Measurements from ENCODE around the gene TUNAR. TPM values are rescaled to one million over a fixed set of nuclear protein-coding genes. Genes with fewer than 3 reads are reported as not detected.

TUNAR gene
- total RNA-seq, 2 experiments from 2014 or later = 0.17 to 0.54 TPM

DNA sequence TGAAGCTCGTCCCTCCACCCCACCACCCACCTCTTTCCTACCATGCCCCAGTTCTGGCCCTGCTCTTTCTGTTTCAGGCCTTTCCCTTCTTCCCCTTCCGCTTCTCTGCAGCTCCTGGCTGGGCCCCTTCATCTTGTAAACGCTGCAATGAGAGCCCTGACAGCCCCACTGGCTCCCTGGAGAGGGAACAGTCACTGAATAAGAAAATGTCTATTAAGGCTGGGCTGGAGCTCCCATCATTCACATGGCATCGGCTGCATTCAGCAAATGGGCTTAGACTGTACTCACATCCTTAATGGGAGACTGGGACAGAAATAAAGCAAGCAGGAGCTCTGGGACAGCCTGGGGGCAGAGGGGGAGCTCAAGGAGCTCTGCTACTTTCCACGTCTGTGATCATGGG is 45.2 kb upstream of the TUNAR start:
- DNase-seq (ENCODE audit: low spot score) = no peak
- H3K36me3 ChIP-seq (ENCODE audit: insufficient read depth, low read length) = no peaks in the 10 kb centered on the region
- BruUV-seq (replicated peaks) = no TSS peak
- no peaks in the 10 kb centered on the region for H3K9me3 ChIP-seq (ENCODE audit: low read length)
- H3K4me1 ChIP-seq (ENCODE audit: insufficient read depth, low read length, poor library complexity, severe bottlenecking) = peaks cover 6% of the 10 kb centered on the region
- intact Hi-C loops (cut with micrococcal nuclease; ENCODE audit: unreplicated experiment) = no loop called here
- no peak for TF ChIP-seq EZH2phosphoT487 (IDR thresholded peaks at IDR 0.05; ENCODE audit: borderline replicate concordance, low read depth, low read length)
- TF ChIP-seq, protein P1, sequence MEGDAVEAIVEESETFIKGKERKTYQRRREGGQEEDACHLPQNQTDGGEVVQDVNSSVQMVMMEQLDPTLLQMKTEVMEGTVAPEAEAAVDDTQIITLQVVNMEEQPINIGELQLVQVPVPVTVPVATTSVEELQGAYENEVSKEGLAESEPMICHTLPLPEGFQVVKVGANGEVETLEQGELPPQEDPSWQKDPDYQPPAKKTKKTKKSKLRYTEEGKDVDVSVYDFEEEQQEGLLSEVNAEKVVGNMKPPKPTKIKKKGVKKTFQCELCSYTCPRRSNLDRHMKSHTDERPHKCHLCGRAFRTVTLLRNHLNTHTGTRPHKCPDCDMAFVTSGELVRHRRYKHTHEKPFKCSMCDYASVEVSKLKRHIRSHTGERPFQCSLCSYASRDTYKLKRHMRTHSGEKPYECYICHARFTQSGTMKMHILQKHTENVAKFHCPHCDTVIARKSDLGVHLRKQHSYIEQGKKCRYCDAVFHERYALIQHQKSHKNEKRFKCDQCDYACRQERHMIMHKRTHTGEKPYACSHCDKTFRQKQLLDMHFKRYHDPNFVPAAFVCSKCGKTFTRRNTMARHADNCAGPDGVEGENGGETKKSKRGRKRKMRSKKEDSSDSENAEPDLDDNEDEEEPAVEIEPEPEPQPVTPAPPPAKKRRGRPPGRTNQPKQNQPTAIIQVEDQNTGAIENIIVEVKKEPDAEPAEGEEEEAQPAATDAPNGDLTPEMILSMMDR (conservative IDR thresholded peaks at IDR 0.05; ENCODE audit: low read length) = no peak
- H2AFZ ChIP-seq (ENCODE audit: low read length) = no peak overlapping the region
- POLR2A ChIA-PET = no interaction called here
- no peak overlapping the region for H3K4me3 ChIP-seq (ENCODE audit: low read depth, low read length, poor library complexity, severe bottlenecking)
- H3K79me2 ChIP-seq (ENCODE audit: insufficient read depth, low read depth, low read length) = no peaks in the 10 kb centered on the region
- H4K20me1 ChIP-seq (ENCODE audit: insufficient read depth, low read length) = no peaks in the 10 kb centered on the region
- no peak overlapping the region for H3K27ac ChIP-seq (ENCODE audit: low read depth, low read length, poor library complexity, severe bottlenecking)
- CTCF ChIA-PET (ENCODE audit: unreplicated experiment) = no interaction called here
- no peaks in the 10 kb centered on the region for H3K9me2 ChIP-seq (ENCODE audit: insufficient read depth, low read length)
- H3K4me2 ChIP-seq (ENCODE audit: low read length) = no peak overlapping the region

DNA sequence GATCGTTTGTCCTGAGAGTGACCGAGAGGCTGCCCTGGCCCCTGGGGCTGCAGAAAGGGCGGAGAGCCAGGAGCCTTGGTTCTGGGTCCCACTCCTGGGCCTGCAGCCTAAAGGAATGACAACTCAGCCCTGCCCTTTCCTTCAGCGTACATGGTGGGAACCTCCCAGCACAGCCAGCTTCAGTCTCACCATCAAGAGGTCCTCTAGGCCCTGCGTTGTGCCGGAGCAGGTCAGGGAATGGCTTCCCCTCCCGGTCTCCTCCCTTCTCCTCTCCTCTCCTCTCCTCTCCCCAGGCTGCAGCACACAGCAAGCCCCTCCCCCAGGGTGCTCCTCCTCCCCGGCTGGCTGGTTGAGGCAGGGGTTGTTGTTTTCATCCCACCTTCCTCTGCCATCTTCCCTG is 44.6 kb upstream of the TUNAR start:
- Histone ChIP-seq H3K4me2 (ENCODE audit: low read length) (no peak overlapping the region), H2AFZ (ENCODE audit: low read length) (no peak overlapping the region), H4K20me1 (ENCODE audit: insufficient read depth, low read length) (no peaks in the 10 kb centered on the region), H3K36me3 (ENCODE audit: insufficient read depth, low read length) (no peaks in the 10 kb centered on the region), H3K9me2 (ENCODE audit: insufficient read depth, low read length) (no peaks in the 10 kb centered on the region), H3K79me2 (ENCODE audit: insufficient read depth, low read depth, low read length) (no peaks in the 10 kb centered on the region), H3K27ac (ENCODE audit: low read depth, low read length, poor library complexity, severe bottlenecking) (no peak overlapping the region), H3K9me3 (ENCODE audit: low read length) (no peaks in the 10 kb centered on the region), H3K4me3 (ENCODE audit: low read depth, low read length, poor library complexity, severe bottlenecking) (no peak overlapping the region), H3K4me1 (ENCODE audit: insufficient read depth, low read length, poor library complexity, severe bottlenecking) (peaks cover 6% of the 10 kb centered on the region)
- no TSS peak for BruUV-seq (replicated peaks)
- ChIA-PET CTCF (ENCODE audit: unreplicated experiment) (no interaction called here), POLR2A (no interaction called here)
- TF ChIP-seq, protein P1 (conservative IDR thresholded peaks at IDR 0.05; ENCODE audit: low read length) = no peak
- no peak for TF ChIP-seq EZH2phosphoT487 (IDR thresholded peaks at IDR 0.05; ENCODE audit: borderline replicate concordance, low read depth, low read length)
- DNase-seq (ENCODE audit: low spot score) = no peak
- intact Hi-C loops (cut with micrococcal nuclease; ENCODE audit: unreplicated experiment) = no loop called here

DNA sequence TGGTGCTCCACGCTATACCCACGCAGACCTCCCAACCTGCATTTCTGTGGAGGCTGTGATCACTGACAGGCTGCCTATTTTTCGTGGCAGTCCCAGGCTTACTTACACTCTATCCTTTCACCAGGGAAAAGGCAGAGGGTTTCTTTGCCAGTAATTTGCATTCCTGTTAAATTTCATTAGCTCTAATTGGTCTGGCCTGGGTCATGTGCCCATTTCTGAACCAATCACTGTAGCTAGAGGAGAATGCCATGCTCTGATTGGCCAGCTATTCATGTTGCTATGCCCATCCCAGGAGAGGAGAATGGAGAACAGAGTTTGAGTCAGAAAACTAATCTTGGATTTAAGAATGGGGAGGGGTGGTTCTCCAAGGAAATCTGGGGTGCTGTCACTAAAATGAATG is 43.2 kb upstream of the TUNAR start:
- CTCF ChIA-PET (ENCODE audit: unreplicated experiment) = no interaction called here
- Histone ChIP-seq H3K36me3 (ENCODE audit: insufficient read depth, low read length) (no peaks in the 10 kb centered on the region), H3K4me1 (ENCODE audit: insufficient read depth, low read length, poor library complexity, severe bottlenecking) (peaks cover 6% of the 10 kb centered on the region), H3K9me3 (ENCODE audit: low read length) (no peaks in the 10 kb centered on the region), H4K20me1 (ENCODE audit: insufficient read depth, low read length) (no peaks in the 10 kb centered on the region), H3K9me2 (ENCODE audit: insufficient read depth, low read length) (no peaks in the 10 kb centered on the region), H3K4me2 (ENCODE audit: low read length) (no peak overlapping the region), H3K4me3 (ENCODE audit: low read depth, low read length, poor library complexity, severe bottlenecking) (no peak overlapping the region), H3K79me2 (ENCODE audit: insufficient read depth, low read depth, low read length) (no peaks in the 10 kb centered on the region), H2AFZ (ENCODE audit: low read length) (no peak overlapping the region), H3K27ac (ENCODE audit: low read depth, low read length, poor library complexity, severe bottlenecking) (no peak overlapping the region)
- no peak for TF ChIP-seq EZH2phosphoT487 (IDR thresholded peaks at IDR 0.05; ENCODE audit: borderline replicate concordance, low read depth, low read length)
- TF ChIP-seq, protein P1 (conservative IDR thresholded peaks at IDR 0.05; ENCODE audit: low read length) = no peak
- POLR2A ChIA-PET = no interaction called here
- intact Hi-C loops (cut with micrococcal nuclease; ENCODE audit: unreplicated experiment) = no loop called here
- no TSS peak for BruUV-seq (replicated peaks)
- no peak for DNase-seq (ENCODE audit: low spot score)

Measured in OCI-LY7 (cell line).